ENCODE measurements around the gene CFAP73.
A peak's percentile ranks its signal among the peaks of the same experiment; 100 is the strongest.

Gene CFAP73

DNA sequence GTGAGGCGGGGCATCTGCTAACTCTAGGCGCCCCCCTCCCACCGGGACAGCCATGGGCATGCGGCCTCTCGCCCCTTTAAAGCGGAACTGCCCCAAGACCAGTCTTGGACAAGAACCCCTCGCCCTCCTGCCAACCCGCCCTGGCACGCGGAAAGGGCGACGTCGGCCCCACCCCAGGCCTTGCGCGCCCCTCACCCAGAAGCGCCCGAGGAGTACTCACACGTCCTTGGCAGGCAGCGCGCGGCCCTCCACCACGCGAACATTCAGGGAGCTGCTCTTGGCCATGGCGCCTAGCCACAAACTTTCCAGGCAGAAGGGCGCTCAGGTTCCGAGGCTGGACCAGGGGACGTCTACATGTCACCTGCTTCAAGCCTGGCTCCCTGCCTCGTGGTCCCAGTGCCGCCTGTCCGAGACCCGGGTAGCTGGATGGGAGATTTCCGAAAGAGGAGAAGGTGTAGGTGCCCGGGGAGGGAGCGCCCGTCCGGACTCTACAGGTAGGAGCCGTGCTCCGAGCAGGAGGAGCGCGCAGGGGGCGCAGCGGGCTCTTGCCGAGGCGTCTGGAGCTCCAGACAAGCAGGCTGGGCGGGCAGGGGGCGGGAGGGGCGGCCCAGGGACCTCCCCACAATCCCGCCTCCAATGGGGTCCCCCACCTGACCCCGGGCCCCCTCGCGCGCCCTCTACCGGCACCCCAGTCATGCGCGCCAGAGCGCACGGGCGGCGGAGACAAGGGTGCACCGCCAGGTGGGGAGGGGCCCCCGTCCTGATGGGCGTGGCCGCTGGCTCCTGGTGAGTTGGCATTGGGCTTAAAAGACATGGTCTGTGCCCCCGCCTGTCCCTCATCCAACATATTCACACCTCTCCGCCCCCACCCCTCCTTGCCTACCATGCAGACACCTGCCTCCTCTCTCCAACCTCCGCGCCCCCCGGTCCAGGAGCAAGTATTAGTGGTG lies 14.1 kb upstream of the CFAP73 start, which contains the start of gene RASAL1:
Gene RASAL1 (minus strand): TSS at position 584 of the 950 bp plus-strand sequence. CDS start 299 bp downstream, at position 285.
- Histone ChIP-seq H4K8ac (ENCODE audit: low read depth, low read length) (no peak within 1 kb of the TSS), H2AK5ac (ENCODE audit: low read length) (no peak within 1 kb of the TSS), H2BK120ac (ENCODE audit: low read depth, low read length) (no peak within 1 kb of the TSS), H3K36me3 (ENCODE audit: control insufficient read depth, insufficient read depth, low read length) (no peaks in the 10 kb centered on the region), H3K27me3 (ENCODE audit: insufficient read depth, low read length, poor library complexity) (no peaks in the 10 kb centered on the region), H3K79me1 (ENCODE audit: low read length) (no peaks in the 10 kb centered on the region), H3K56ac (ENCODE audit: low read length) (peak within 1 kb of the TSS; percentile 89), H2BK5ac (ENCODE audit: low read length) (no peak within 1 kb of the TSS), H4K5ac (ENCODE audit: low read length) (no peak within 1 kb of the TSS), H3K4me3 (ENCODE audit: low read length) (peak within 1 kb of the TSS; percentile 28), H3K4me1 (ENCODE audit: control insufficient read depth, low read depth, low read length) (peaks cover 6% of the 10 kb centered on the region), H3K4me2 (ENCODE audit: low read length) (peak within 1 kb of the TSS; percentile 93), H3K23ac (ENCODE audit: low read length) (no peak within 1 kb of the TSS), H2BK15ac (replicated peaks; ENCODE audit: low read depth) (no peak within 1 kb of the TSS), H3K4ac (ENCODE audit: low read depth, low read length) (no peak within 1 kb of the TSS), H3K18ac (ENCODE audit: low read length) (no peak within 1 kb of the TSS), H3K9ac (ENCODE audit: low read length) (peak within 1 kb of the TSS; percentile 74), H3K27ac (ENCODE audit: low read depth, low read length) (no peak within 1 kb of the TSS), H3K79me2 (ENCODE audit: control insufficient read depth, insufficient read depth, low read length) (no peaks in the 10 kb centered on the region)
- peak; percentile 86 for DNase-seq
- no CpG with 5 or more reads among the region's 68 CpGs for WGBS (ENCODE audit: extremely low coverage, insufficient coverage, low lambda C conversion rate)

DNA sequence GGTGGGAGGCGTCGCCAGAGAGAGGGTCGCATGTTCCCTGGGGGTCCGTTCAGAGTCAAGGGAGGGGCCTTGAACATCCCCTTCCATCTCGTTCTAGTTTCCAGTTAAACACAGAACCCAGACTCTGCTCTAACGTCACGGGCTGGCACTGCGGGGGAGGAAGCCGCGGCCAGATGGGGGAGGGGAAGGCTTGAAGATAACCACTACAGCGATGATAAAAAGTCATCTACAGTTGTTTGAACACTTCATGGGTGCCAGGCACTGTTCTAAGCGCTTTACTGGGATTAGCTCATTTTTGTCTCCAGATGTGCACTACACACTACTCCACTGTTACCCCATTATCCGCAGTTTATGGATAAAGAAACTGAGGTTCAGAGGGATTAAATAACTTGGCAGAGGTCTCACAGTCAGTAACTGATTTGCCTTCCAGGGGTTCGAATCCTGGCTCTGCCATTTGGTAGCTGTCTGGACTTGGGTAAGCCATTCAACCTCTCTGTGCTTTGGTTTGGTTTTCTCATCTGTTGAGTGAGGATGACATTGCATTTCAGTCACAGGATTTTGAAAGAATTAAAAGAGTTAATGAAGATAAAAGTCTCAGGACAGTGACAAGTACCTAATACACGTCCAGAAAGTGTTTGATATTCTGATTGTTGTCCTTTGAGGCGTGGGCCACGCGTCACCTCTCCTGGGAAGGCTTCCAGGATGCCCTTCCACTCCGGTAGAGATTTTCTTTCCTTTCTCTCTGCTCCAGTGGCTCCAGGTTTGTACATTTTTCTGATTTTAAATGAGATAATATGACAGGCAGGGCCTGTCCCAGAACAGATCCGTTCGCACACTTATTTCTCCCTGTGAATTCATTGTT lies 13.2 kb upstream of the CFAP73 start:
- H3K79me1 ChIP-seq (ENCODE audit: low read length) = no peaks in the 10 kb centered on the region
- H3K4me2 ChIP-seq (ENCODE audit: low read length) = peak overlapping the region; percentile 70
- H2AK5ac ChIP-seq (ENCODE audit: low read length) = no peak overlapping the region
- H3K4me1 ChIP-seq (ENCODE audit: control insufficient read depth, low read depth, low read length) = peaks cover 6% of the 10 kb centered on the region
- no peak overlapping the region for H3K18ac ChIP-seq (ENCODE audit: low read length)
- no peak overlapping the region for H2BK120ac ChIP-seq (ENCODE audit: low read depth, low read length)
- no CpG with 5 or more reads among the region's 21 CpGs for WGBS (ENCODE audit: extremely low coverage, insufficient coverage, low lambda C conversion rate)
- no peaks in the 10 kb centered on the region for H3K36me3 ChIP-seq (ENCODE audit: control insufficient read depth, insufficient read depth, low read length)
- no peak overlapping the region for H2BK5ac ChIP-seq (ENCODE audit: low read length)
- no peak overlapping the region for H3K4me3 ChIP-seq (ENCODE audit: low read length)
- H3K56ac ChIP-seq (ENCODE audit: low read length) = peak overlapping the region; percentile 42
- H2BK15ac ChIP-seq (replicated peaks; ENCODE audit: low read depth) = no peak overlapping the region
- no peak overlapping the region for H3K4ac ChIP-seq (ENCODE audit: low read depth, low read length)
- H4K8ac ChIP-seq (ENCODE audit: low read depth, low read length) = no peak overlapping the region
- DNase-seq = peak; percentile 62
- H3K27ac ChIP-seq (ENCODE audit: low read depth, low read length) = no peak overlapping the region
- no peaks in the 10 kb centered on the region for H3K79me2 ChIP-seq (ENCODE audit: control insufficient read depth, insufficient read depth, low read length)
- H3K9ac ChIP-seq (ENCODE audit: low read length) = peak overlapping the region; percentile 27
- H4K5ac ChIP-seq (ENCODE audit: low read length) = no peak overlapping the region
- H3K23ac ChIP-seq (ENCODE audit: low read length) = no peak overlapping the region
- H3K27me3 ChIP-seq (ENCODE audit: insufficient read depth, low read length, poor library complexity) = no peaks in the 10 kb centered on the region

GRCh38 chr12:113136990-113137511 lies 12.5 kb upstream of the CFAP73 start:
- Histone ChIP-seq H3K27me3 (ENCODE audit: insufficient read depth, low read length, poor library complexity) (no peaks in the 10 kb centered on the region), H3K27ac (ENCODE audit: low read depth, low read length) (no peak overlapping the region), H3K23ac (ENCODE audit: low read length) (no peak overlapping the region)

DNA sequence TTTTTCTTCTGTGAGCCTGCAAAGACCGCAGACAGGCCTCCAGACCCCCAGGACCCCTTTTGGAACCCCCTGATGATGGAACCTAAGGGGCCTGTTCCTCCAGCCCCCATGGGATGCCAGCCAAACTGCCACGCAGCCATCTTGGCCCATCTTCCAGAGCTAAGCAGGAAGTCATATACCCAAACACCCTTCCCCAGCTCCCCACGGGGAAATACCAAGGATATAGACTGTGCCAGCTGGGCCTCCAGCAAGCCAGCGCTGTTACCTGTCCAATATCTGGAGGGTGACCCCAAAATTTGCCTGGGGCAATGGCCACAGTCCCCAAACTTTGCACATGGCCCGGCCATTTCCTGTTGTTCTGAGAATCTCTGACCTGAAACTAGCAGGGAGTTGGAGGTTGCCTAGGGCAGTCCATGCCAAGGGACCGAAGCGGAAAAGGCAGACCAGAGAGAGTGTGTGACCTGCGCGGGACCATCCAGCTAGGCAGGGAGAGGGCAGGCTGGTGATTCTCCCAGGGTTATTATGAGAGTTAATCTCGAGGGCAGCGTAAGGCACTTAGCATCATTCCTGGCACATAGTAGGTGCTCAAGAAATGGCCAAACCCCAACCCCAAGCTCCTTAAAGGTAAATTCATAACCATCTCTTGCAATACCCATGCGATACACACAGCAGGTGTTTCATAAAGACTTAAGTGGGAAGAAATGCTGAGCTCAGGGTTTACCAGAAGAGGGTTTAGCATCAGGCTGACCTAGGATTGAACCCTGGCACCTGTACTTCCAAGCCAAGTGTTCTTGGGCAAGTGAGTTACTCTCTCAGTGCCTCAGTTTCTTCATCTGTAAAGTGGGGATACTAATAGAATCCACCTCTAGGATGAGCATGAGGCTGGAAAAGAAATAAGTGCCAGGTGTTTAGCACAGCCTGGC lies 11.4 kb upstream of the CFAP73 start:
- Histone ChIP-seq H3K36me3 (ENCODE audit: control insufficient read depth, insufficient read depth, low read length) (no peaks in the 10 kb centered on the region), H3K56ac (ENCODE audit: low read length) (no peak overlapping the region), H3K4me1 (ENCODE audit: control insufficient read depth, low read depth, low read length) (peaks cover 6% of the 10 kb centered on the region), H3K27me3 (ENCODE audit: insufficient read depth, low read length, poor library complexity) (no peaks in the 10 kb centered on the region), H2AK5ac (ENCODE audit: low read length) (no peak overlapping the region), H3K4me2 (ENCODE audit: low read length) (no peak overlapping the region), H3K79me2 (ENCODE audit: control insufficient read depth, insufficient read depth, low read length) (no peaks in the 10 kb centered on the region), H3K23ac (ENCODE audit: low read length) (no peak overlapping the region), H3K18ac (ENCODE audit: low read length) (no peak overlapping the region), H3K9ac (ENCODE audit: low read length) (no peak overlapping the region), H3K4me3 (ENCODE audit: low read length) (no peak overlapping the region), H3K79me1 (ENCODE audit: low read length) (no peaks in the 10 kb centered on the region), H2BK120ac (ENCODE audit: low read depth, low read length) (no peak overlapping the region), H3K27ac (ENCODE audit: low read depth, low read length) (no peak overlapping the region), H2BK5ac (ENCODE audit: low read length) (no peak overlapping the region), H4K8ac (ENCODE audit: low read depth, low read length) (no peak overlapping the region), H4K5ac (ENCODE audit: low read length) (no peak overlapping the region), H2BK15ac (replicated peaks; ENCODE audit: low read depth) (no peak overlapping the region), H3K4ac (ENCODE audit: low read depth, low read length) (no peak overlapping the region)
- no peak for DNase-seq
- WGBS (ENCODE audit: extremely low coverage, insufficient coverage, low lambda C conversion rate) = no CpG with 5 or more reads among the region's 12 CpGs

More at GRCh38 chr12:113136990-113137511, 12.5 kb upstream of the CFAP73 start:
- H3K4me1 ChIP-seq (ENCODE audit: control insufficient read depth, low read depth, low read length) = peaks cover 6% of the 10 kb centered on the region
- no peak overlapping the region for H2BK5ac ChIP-seq (ENCODE audit: low read length)
- no peak overlapping the region for H3K56ac ChIP-seq (ENCODE audit: low read length)
- H3K4ac ChIP-seq (ENCODE audit: low read depth, low read length) = no peak overlapping the region
- H4K8ac ChIP-seq (ENCODE audit: low read depth, low read length) = no peak overlapping the region
- no peak overlapping the region for H3K18ac ChIP-seq (ENCODE audit: low read length)
- no peak overlapping the region for H2AK5ac ChIP-seq (ENCODE audit: low read length)
- H3K4me3 ChIP-seq (ENCODE audit: low read length) = no peak overlapping the region
- no peaks in the 10 kb centered on the region for H3K79me1 ChIP-seq (ENCODE audit: low read length)
- no peak overlapping the region for H2BK120ac ChIP-seq (ENCODE audit: low read depth, low read length)
- H3K36me3 ChIP-seq (ENCODE audit: control insufficient read depth, insufficient read depth, low read length) = no peaks in the 10 kb centered on the region
- WGBS (ENCODE audit: extremely low coverage, insufficient coverage, low lambda C conversion rate) = no CpG with 5 or more reads among the region's 6 CpGs
- H3K9ac ChIP-seq (ENCODE audit: low read length) = no peak overlapping the region
- H3K4me2 ChIP-seq (ENCODE audit: low read length) = no peak overlapping the region
- no peak for DNase-seq
- no peak overlapping the region for H2BK15ac ChIP-seq (replicated peaks; ENCODE audit: low read depth)
- no peak overlapping the region for H4K5ac ChIP-seq (ENCODE audit: low read length)
- no peaks in the 10 kb centered on the region for H3K79me2 ChIP-seq (ENCODE audit: control insufficient read depth, insufficient read depth, low read length)

- no peaks in the 10 kb centered on the region for H3K27me3 ChIP-seq (ENCODE audit: insufficient read depth, low read length, poor library complexity)
- no peak overlapping the region for H4K8ac ChIP-seq (ENCODE audit: low read depth, low read length)
- H3K4me2 ChIP-seq (ENCODE audit: low read length) = no peak overlapping the region
- H4K5ac ChIP-seq (ENCODE audit: low read length) = no peak overlapping the region
- no peaks in the 10 kb centered on the region for H3K79me1 ChIP-seq (ENCODE audit: low read length)
- WGBS (ENCODE audit: extremely low coverage, insufficient coverage, low lambda C conversion rate) = no CpG with 5 or more reads among the region's 3 CpGs
- H3K27ac ChIP-seq (ENCODE audit: low read depth, low read length) = no peak overlapping the region
- no peak overlapping the region for H2BK5ac ChIP-seq (ENCODE audit: low read length)
- no peak overlapping the region for H2BK120ac ChIP-seq (ENCODE audit: low read depth, low read length)
- H3K4me1 ChIP-seq (ENCODE audit: control insufficient read depth, low read depth, low read length) = peaks cover 6% of the 10 kb centered on the region
- H3K9ac ChIP-seq (ENCODE audit: low read length) = no peak overlapping the region
- H3K23ac ChIP-seq (ENCODE audit: low read length) = no peak overlapping the region
- H3K36me3 ChIP-seq (ENCODE audit: control insufficient read depth, insufficient read depth, low read length) = no peaks in the 10 kb centered on the region
- no peak overlapping the region for H2AK5ac ChIP-seq (ENCODE audit: low read length)
- no peak for DNase-seq
- no peak overlapping the region for H3K4me3 ChIP-seq (ENCODE audit: low read length)
- H2BK15ac ChIP-seq (replicated peaks; ENCODE audit: low read depth) = no peak overlapping the region
- H3K56ac ChIP-seq (ENCODE audit: low read length) = no peak overlapping the region
- H3K4ac ChIP-seq (ENCODE audit: low read depth, low read length) = no peak overlapping the region
- H3K18ac ChIP-seq (ENCODE audit: low read length) = no peak overlapping the region
- H3K79me2 ChIP-seq (ENCODE audit: control insufficient read depth, insufficient read depth, low read length) = no peaks in the 10 kb centered on the region
These were observed 10.7 kb upstream of the CFAP73 start for GRCh38 chr12:113138826-113139225.

Data from mesendoderm (in vitro differentiated cells).